SJSA1 (cell line): ENCODE results near the gene KDM2B. TPM values are rescaled to one million over a fixed set of nuclear protein-coding genes. Genes with fewer than 3 reads are reported as not detected.

Source experiments
- total RNA-seq: library from RNA; depleted of rRNA; stranded (reverse); fragments of >200 nt; shearing (Covaris generic); gene quantifications from 2 replicates; pipeline ENCODE4 v1.2.3, GENCODE V29; 2014; rRNA removed

Gene KDM2B
- total RNA-seq, 1 experiment from 2014 or later = 22.0 TPM

Other genes with a start within 250 kb of the KDM2B start
- 107 and 140 TPM in 2 replicates for gene ANAPC5, start 228.6 kb downstream of the KDM2B start, total RNA-seq
- gene RNF34, start 180.9 kb downstream of the KDM2B start, total RNA-seq = 58.4 and 63.2 TPM in 2 replicates
- gene ORAI1, start 45.5 kb upstream of the KDM2B start, total RNA-seq = 5.3 and 11.7 TPM in 2 replicates
- 0.72 TPM in 1 of 2 replicates, not detected in the other for gene MORN3, start 88.6 kb upstream of the KDM2B start, total RNA-seq
- gene TMEM120B, start 131.7 kb upstream of the KDM2B start, total RNA-seq = 6.5 and 14.0 TPM in 2 replicates
- gene RHOF, start 212.7 kb upstream of the KDM2B start, total RNA-seq = 1.6 and 4.0 TPM in 2 replicates
- gene SETD1B, start 223.0 kb upstream of the KDM2B start, total RNA-seq = 1.3 and 1.7 TPM in 2 replicates